NAMALWA (cell line): Measurements from ENCODE around the gene CCBE1.

ENCODE experiments used
- DNase-seq: peaks from one replicate; pipeline ENCODE4 v3.0.0-alpha.2; 2015; ENCODE audit warnings: low spot score

The CCBE1 gene

DNA sequence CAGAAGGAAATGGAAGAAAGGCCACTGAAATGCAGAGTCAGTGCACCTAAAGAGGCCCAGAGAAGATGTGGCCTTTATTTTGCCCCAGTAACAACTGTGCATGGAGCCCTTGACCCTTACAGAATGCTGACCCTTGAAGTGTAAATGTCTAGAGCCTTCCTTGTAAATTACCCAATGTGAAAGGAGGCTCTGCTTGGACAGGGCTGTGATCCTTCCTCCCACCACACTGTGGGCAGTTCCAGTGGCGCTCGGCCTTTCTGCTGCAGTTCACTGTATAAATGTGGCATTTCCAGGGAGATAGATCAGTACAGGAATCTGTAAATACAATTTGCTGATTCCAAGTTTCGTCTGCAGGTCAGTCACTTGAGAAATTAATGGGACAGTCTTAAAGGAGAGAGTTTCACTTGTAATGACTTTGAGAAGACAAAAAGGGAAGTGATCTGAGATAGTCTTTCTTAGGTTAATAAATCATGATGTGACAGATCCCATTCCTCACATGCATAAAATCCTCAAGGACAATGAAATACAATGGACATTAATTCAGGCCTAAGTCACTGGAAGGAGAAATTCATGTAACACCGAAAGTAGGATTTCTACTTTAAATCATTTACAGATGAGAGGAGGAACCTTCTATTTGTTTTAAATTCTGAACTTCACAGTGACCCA is 204.3 kb downstream of the CCBE1 start:
- no peak for DNase-seq

DNA sequence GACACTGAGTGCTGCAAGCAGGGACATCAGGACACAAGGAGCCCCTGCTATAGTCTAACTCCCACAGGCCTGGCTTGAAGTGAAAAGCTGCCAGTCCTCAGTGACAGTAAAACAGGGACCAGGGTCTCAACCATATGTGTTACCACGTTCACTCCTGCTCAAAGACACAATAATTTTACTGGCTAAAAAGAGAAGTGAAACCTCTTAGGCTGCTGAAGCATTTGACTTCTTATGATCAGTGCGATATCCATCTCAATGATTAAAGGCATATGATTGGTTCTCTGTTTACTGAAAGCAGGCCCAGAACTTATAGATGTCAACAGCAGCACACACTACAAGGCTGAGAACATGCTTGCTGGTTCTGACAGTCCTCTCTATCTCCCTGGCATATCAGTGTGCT is 208.3 kb downstream of the CCBE1 start:
- peak; percentile 75 for DNase-seq

DNA sequence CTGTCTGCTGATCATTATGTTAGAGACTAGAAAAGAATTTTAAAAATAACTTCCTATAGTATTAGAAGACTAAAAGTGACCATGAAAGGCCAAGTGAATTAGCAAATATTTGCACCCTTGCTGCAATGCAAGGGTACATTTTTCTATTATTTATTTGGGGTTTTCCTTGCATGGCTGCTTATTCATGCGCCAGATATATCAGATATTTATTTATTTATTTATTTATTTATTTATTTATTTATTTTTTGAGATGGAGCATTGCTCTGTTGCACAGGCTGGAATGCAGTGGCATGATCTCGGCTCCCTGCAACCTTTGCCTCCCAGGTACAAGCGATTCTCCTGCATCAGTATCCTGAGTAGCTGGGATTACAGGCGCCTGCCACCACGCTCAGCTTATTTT is 211.8 kb downstream of the CCBE1 start:
- DNase-seq, result no peak

DNA sequence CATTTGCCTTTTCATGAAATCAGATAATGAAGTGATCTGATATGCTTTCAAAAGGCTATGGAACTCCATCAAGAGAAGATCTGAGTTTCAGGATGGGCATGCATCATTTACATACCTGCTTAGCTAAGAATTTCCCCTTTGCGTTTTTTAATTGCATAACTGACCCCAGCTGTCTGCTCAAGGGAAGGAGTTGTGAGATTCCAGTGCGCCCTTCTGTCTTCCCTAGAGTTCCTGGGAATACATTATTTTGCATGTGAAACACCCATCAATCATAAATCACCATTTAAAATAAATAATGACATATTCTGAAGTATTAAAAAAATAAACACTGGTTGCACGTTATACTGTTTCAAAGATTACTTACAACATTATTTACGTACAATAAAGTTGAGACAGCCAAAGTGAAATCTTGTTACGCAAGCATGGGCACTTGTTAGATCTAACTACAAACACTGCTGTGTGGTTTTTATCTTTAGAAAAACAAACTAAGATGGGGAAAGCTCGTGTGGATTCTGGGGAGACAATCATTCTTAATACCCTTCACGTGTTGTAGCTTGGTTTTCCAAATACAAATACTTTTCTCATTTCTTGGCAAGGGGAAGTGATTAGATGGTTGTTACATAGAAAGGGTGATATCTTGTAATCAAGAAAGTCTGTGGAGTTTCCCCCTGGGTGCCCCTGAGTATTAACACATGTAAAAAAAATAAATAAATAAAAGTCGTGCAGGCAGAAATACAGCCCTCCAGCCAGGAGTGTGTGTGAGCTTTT is 212.5 kb downstream of the CCBE1 start:
- no peak for DNase-seq

DNA sequence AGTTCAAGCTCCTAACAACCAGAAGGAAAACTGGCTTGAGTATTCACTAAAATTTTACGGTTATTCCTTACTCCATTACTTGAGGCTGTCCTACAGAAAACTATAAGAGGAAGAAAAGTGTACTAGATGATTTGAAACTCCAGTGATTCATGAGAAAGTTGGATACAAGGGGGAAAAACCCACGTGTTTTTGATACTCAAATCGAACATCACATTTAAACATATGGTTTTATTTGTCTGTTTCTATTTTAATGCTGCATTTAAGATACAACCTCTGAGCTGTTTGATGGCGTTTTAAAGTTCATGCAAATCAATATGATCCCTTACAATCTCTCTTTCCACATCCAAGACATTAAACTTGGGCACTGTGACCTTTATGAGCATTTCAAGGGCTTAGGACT is 213.1 kb downstream of the CCBE1 start:
- no peak for DNase-seq

DNA sequence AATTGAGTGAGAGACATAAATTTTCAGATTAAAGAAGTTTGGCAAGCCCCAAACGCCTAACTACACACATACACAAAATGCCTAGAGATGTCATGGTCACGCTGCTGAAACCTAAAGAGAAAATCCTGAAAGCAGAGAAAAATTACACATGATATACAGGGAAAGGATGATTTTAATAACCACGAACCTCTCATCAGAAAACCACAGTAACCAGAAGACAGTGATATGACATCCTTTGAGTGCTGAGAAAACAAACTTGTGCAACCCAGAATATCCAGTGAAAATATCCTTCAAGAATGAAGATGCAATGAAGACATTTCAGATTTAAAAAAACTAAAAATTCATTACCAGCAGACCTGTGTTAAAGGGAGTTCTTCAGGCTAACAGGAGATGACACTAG is 215.8 kb downstream of the CCBE1 start:
- no peak for DNase-seq

DNA sequence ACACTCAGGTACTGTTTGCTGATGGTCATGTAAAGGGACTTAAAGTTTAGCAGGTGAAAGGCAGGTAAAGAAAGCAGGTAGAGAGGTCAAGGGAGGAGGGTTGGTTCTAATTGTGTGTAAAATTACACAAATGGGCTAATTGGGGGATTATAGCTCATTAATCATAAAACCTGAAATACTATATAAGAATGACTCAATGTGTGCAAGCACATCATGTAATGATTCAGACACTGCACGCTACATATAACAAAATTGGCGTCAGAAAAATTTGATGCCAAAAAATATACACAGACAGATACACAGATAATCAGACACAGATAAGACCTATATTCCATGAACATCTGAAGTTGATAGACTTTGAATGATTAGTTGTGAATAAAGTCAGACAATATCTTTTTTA is 217.4 kb downstream of the CCBE1 start:
- no peak for DNase-seq

DNA sequence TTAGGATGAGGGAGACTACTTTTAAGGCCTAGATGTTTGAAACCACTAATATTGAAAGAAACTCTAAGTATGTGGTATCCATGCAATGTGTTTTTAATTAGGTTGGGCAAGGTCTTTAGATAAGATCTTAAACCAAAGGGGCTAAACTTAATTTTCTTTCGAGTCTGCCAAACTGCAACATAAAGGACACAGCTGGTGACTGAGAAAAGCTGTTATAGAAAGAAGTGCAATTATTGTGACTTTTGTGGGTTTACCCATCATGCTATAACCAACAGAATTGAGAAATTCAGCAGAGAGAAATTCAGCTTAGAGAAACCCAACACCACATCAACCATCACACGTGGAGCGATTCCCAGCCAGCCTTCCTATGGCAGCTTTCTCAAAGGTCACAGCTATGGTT is 218.6 kb downstream of the CCBE1 start:
- no peak for DNase-seq

DNA sequence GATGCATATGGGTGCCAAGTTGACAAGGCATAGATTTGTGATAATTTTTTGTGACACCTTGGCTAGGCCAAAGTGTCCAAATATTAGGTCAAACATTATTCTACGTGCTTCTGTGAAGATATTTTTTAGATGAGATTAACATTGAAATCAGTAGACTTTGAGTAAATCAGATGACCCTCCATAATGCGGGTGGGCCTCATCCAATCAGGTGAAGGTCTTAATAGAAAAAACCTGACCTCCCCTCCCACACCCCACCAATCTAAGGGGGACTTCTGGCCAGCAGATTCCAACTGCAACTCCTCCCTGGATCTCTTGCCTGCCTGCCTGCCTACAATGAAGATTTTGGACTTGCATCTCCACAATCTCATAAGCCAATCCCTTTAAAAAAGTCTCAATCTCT is 219.4 kb downstream of the CCBE1 start:
- DNase-seq, result no peak

DNA sequence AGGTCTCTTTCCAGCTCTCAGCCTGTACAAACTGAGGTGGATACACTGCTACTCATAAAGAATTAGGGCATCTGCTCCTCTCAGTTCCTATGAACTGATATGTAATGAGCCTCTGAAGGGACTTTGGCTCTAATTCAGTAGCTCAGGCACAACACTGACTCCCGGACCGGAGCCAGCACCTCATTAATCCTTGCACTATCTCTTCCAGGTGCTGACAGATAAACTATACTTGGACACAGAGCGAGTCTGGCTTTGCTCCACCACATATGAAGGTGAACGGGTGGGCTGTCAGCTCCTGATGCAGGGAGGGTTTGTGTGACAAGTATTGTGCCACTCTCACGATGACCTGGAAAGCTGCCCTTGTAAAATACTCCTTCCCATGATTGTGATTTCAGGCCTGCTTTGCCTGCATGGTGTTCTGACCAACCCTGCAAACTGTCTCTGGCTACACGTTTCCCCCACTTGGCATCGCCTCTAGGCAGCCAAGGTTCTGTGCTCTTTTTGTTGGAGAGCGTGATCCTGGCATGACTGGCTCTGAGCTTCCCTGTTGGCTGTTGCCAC is 226.6 kb downstream of the CCBE1 start:
- no peak for DNase-seq

DNA sequence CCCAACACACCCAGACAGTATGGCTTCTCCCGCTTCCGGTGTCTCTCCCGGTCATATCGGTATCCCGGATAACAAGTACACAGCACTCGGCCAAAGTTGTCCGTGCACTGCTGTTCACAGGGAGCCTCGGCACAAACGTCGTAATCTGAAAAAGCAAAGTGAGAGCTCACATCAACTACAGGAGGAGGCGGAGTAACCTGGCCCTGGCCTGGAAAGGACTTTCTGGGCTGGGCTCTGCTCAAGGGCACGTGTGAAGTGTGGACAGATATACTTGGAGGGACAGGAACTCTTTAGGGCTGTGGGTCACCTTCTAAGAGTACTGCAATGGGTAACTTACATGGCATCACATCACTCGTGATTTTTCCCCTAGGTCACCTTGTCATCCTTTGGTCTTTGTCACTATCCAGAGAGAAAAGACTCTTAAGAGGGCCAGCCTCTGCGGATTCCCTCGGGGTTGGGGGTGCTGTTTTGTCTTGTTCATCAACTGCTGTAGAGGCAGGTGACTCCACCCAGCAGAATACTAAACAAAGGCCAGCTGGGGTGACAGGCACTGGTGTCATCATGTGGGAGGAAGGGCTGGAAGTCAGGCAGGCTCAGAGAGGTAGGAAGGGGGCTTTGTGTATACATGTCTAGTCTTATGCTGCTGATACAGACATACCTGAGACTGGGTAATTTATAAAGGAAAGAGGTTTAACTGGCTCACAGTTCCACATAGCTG is 227.6 kb downstream of the CCBE1 start:
- no peak for DNase-seq

DNA sequence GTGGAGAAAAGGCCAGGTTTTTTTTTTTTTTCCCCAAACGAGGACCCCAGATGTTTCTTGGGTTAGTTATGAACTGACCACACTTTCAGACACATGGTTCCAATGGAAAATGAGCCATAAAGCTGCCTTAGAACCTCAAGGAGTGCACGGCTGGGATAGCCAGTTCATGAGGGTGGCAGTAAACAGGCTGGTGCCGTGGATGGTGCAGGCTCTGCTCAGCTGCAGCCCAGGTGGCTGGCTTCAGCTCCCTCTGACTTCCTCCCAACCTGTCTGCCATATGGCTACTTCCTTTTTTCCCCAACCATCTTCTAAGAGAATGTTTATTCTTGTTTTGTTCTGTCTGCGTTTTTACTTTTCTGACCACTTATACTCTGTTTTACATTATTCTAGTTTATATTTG is 228.4 kb downstream of the CCBE1 start:
- peak; percentile 23 for DNase-seq

DNA sequence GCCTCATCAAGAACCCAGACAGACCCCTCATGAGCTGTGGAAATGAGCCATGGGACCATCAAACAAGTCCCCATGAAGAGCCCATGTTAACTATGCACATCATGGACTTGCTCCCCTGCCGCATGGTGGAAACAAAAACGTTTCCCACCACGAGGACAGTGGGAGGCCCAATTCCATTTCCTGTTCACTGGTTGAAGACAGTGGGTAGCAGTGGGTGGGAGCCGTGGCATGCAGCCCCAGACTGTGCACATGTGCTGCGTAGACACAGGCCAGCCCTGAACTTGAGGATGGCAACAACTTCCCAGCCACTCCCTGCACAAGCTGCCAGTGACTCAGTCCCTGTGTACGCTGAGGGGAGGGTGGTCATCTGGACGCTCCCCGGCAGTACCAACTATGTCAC is 229.7 kb downstream of the CCBE1 start:
- DNase-seq, result no peak

DNA sequence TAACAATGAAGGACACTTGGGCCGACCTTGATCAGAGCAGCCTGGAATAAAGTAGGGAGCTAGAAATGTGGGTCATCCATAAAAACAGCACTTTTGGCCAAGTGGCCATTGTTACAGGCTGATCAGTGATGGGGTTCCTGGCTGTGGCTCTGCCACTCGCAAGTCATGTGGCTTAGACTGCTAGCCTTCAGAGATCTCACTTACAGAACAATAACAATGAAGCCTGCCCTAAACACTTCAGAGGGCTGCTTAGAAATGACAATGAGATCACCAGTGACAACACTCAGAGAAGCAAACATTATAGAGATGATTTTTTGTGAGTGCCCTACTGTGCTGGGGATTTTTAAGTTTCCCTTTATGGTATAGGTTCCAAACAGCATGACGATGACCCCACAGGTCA is 230.2 kb downstream of the CCBE1 start:
- DNase-seq, result no peak

DNA sequence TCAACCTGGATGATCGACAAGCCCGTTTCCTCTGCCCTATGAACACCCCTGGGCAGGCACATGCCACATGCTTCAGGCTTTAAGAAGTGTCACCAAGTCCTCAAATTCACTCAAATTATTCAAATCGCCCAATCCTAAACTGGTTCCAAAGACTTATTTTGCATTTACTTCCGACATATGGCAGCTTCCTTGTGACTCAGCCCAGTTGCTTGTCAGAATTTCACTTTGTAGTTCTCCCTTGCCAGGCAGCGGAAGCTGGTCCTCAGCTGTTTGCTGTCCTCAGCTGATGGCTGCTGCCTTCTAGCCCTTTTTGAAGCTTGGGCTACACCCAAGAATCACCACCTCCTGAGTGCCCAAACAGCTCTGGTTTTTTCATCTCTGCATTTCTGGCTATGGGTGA is 232.7 kb downstream of the CCBE1 start:
- no peak for DNase-seq

DNA sequence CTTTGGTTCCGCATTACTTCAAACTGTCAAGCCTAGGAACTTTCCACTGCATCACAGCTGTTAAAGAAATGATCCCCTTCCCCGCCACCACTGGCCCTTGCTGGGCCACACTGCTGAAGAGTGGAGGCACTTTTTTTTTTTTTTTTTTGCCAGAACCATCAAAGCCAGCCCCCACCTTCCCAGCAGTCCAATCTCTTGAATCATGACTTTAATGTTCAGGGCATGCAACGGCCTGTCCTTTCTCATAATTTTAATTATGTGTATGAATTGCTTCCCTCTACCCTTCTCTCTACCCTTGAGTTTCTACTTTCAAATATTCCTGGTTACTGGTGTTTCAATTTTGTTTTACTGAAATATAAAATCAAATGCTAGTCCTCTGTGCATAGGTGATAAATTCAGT is 236.1 kb downstream of the CCBE1 start:
- no peak for DNase-seq

DNA sequence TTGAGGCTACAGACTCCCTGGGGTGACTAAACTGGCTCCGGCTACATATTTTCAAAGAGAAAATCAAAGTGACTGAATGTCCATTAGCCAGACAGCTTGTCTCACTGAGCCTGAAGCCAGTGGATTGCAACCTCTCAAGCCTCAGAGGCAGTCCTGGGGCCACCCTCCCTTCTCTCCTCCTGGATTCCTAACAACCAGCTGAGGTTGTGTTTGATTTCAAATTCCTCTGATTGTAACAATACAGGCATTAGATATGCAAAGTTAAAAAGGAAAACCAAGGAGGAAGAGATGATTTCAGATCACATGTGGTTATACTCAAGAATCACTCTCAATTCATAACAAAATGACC is 237.2 kb downstream of the CCBE1 start:
- DNase-seq, result no peak

DNA sequence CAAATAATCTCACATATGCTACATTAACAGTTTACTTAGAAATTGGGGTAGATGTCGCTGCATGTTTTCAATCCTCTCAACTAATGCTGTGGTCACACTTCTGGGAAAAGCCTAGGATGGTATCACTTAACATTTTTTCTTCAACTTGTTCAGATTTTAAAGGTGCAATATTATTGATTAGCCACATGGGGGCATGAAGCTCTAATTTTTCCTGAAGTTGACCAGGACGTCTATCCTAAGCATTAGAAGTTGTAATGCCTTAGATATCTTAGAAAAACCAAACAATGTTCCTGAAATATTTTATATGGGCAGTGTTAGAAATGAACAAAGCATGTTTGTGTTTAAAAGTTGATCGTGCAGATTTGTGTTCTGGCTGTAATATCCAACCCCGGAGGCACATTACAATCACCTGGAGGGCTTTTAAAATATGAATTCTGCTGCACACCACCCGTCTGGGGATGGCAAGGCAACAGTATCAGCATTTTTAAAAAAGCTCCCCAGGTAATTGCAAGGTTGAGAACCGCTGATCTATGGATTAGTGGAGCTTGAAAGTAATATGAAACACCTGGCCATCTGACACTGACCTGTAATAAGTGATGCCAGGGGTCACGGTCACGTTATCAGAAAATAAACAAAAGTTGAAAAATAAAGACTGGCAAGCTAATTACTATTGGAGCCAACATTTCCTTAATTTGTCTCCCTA is 237.7 kb downstream of the CCBE1 start:
- DNase-seq, result peak; percentile 56

DNA sequence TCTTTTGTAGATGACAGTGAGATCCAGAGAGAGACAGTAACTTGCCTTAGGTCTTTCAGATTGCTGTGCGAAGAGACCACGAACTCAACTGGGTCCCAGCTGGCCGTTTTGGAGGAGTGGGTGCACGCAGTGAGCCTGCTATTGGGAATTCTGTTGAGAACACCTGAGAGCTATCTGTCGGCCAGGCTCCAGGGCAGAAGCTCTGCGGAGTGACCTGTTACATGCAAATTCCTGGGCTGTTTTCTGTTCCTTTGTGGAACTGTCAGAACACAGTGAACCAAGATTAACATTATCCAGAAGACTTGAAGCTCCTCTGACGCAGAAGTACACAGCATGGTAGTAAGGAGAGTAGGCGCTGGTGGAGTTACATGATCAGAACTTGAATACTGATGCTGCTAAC is 238.6 kb downstream of the CCBE1 start:
- no peak for DNase-seq

DNA sequence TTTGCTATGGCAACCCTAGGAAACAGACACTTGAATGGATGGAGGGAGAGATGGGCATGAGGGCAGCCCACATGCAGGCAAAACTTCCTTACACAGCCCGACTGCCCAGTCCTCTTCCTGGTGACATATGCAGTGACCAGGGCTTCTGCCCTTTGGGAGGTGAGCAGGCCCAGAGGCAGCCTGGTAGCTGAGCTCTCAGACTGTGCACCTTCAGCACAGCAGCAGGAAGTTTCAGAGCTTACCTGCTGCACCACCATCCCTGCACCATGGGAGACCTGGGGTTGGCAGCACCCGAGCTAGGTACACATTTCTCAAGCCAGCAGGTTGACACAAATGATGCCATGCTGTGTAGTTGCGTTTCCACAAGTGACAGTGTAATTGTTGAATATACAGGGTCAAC is 240.6 kb downstream of the CCBE1 start:
- DNase-seq, result no peak

DNA sequence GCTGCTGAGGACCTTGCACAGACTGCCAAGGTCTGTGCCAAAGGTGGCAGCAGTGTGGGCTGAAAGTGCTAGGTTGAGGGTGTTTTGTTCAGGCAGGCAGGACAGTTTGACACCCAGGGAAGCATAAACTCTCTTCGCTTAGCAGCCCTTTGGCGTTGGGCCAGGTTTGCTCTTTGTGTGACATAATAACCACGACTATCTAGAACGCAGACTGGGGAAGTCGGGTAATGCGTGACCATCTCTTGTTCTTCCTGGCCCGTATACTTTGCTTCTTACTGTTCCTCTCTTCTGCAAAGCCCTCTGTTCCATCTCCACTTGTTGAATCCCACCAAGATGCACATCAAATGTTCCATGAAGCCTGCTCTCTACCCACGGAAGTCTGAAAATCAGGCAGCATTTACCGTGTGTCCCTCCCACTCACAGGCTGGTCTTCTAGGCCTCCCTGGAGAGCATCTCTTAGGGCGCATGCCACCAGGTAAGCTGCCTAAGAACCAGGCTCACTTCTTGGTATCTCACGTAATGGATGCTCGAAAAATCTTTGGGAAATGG is 241.4 kb downstream of the CCBE1 start:
- DNase-seq, result peak; percentile 54
